T-helper 1 cell treated with Interleukin-12 subunit alpha and Interleukin-12 subunit beta and Interleukin-4 antibody, amounts not matched to agents 30 μg/mL and 1 μg/mL, for 36 hours (primary cell): ENCODE results near the gene INSL3.

Experiments
- H3K27ac Mint-ChIP-seq: one replicate; pipeline ENCODE4 v1.8.0; 2021; ENCODE audit warnings: mild to moderate bottlenecking, mixed read lengths
- H3K27me3 Mint-ChIP-seq: one replicate; pipeline ENCODE4 v1.8.0; 2021; ENCODE audit warnings: low read depth, mixed read lengths
- H3K36me3 Mint-ChIP-seq: one replicate; pipeline ENCODE4 v1.8.0; 2021; ENCODE audit warnings: low read depth, mixed read lengths
- H3K4me1 Mint-ChIP-seq: one replicate; pipeline ENCODE4 v1.8.0; 2021; ENCODE audit warnings: low read depth, mixed read lengths
- H3K4me3 Mint-ChIP-seq: one replicate; pipeline ENCODE4 v1.8.0; 2021; ENCODE audit warnings: mild to moderate bottlenecking, moderate library complexity, mixed read lengths
- H3K9me3 Mint-ChIP-seq: one replicate; pipeline ENCODE4 v1.8.0; 2021; ENCODE audit warnings: mixed read lengths

The INSL3 gene

GRCh38 chr19:17821190-17821589 is at the start of gene INSL3:
TSS of gene INSL3 (minus strand) at chr19:17821519. CDS start at chr19:17821506, 13 bp downstream.
- Mint-ChIP-seq H3K36me3 (peaks cover 12% of the 10 kb centered on the region), H3K4me1 (no peaks in the 10 kb centered on the region), H3K9me3 (no peaks in the 10 kb centered on the region), H3K27ac (no peak within 1 kb of the TSS), H3K4me3 (no peak within 1 kb of the TSS), H3K27me3 (no peaks in the 10 kb centered on the region)

GRCh38 chr19:17869114-17869608 is 47.8 kb upstream of the INSL3 start:
- H3K4me1 Mint-ChIP-seq: peaks cover 5% of the 10 kb centered on the region
- H3K27ac Mint-ChIP-seq: no peak overlapping the region
- H3K4me3 Mint-ChIP-seq: no peak overlapping the region
- H3K36me3 Mint-ChIP-seq: peaks cover 2% of the 10 kb centered on the region
- H3K9me3 Mint-ChIP-seq: no peaks in the 10 kb centered on the region
- H3K27me3 Mint-ChIP-seq: no peaks in the 10 kb centered on the region

GRCh38 chr19:17868669-17869068 is 47.4 kb upstream of the INSL3 start:
- no peaks in the 10 kb centered on the region for H3K9me3 Mint-ChIP-seq
- H3K27ac Mint-ChIP-seq: no peak overlapping the region
- no peak overlapping the region for H3K4me3 Mint-ChIP-seq
- peaks cover 5% of the 10 kb centered on the region for H3K4me1 Mint-ChIP-seq
- peaks cover 5% of the 10 kb centered on the region for H3K36me3 Mint-ChIP-seq
- no peaks in the 10 kb centered on the region for H3K27me3 Mint-ChIP-seq

GRCh38 chr19:17866964-17867486 is 45.7 kb upstream of the INSL3 start:
- Mint-ChIP-seq H3K4me1 (peaks cover 5% of the 10 kb centered on the region), H3K9me3 (no peaks in the 10 kb centered on the region), H3K27me3 (no peaks in the 10 kb centered on the region), H3K27ac (no peak overlapping the region), H3K36me3 (peaks cover 17% of the 10 kb centered on the region), H3K4me3 (no peak overlapping the region)

- Mint-ChIP-seq H3K27ac (peak overlapping the region; percentile 31), H3K4me1 (peaks cover 6% of the 10 kb centered on the region), H3K4me3 (no peak overlapping the region)
These were observed 45.1 kb upstream of the INSL3 start for GRCh38 chr19:17866312-17866963.

GRCh38 chr19:17865364-17866311 is 44.3 kb upstream of the INSL3 start:
- peak overlapping the region; percentile 31 for H3K27ac Mint-ChIP-seq
- H3K27me3 Mint-ChIP-seq: no peaks in the 10 kb centered on the region
- no peak overlapping the region for H3K4me3 Mint-ChIP-seq
- peaks cover 13% of the 10 kb centered on the region for H3K4me1 Mint-ChIP-seq
- H3K36me3 Mint-ChIP-seq: peaks cover 31% of the 10 kb centered on the region
- no peaks in the 10 kb centered on the region for H3K9me3 Mint-ChIP-seq

More at GRCh38 chr19:17866312-17866963, 45.1 kb upstream of the INSL3 start:
- Mint-ChIP-seq H3K36me3 (peaks cover 23% of the 10 kb centered on the region), H3K27me3 (no peaks in the 10 kb centered on the region), H3K9me3 (no peaks in the 10 kb centered on the region)

GRCh38 chr19:17863520-17864182 is 42.3 kb upstream of the INSL3 start:
- H3K4me1 Mint-ChIP-seq: peaks cover 17% of the 10 kb centered on the region
- H3K9me3 Mint-ChIP-seq: no peaks in the 10 kb centered on the region
- H3K36me3 Mint-ChIP-seq: peaks cover 40% of the 10 kb centered on the region
- no peaks in the 10 kb centered on the region for H3K27me3 Mint-ChIP-seq
- H3K4me3 Mint-ChIP-seq: no peak overlapping the region
- H3K27ac Mint-ChIP-seq: peak overlapping the region; percentile 41

- H3K9me3 Mint-ChIP-seq: no peaks in the 10 kb centered on the region
- H3K4me1 Mint-ChIP-seq: peaks cover 17% of the 10 kb centered on the region
- H3K27ac Mint-ChIP-seq: no peak overlapping the region
- H3K36me3 Mint-ChIP-seq: peaks cover 40% of the 10 kb centered on the region
- H3K4me3 Mint-ChIP-seq: peak overlapping the region; percentile 28
- no peaks in the 10 kb centered on the region for H3K27me3 Mint-ChIP-seq
These were observed 41.6 kb upstream of the INSL3 start for GRCh38 chr19:17862711-17863519.

- Mint-ChIP-seq H3K36me3 (peaks cover 40% of the 10 kb centered on the region), H3K9me3 (no peaks in the 10 kb centered on the region), H3K27me3 (no peaks in the 10 kb centered on the region), H3K4me1 (peaks cover 17% of the 10 kb centered on the region), H3K4me3 (peak overlapping the region; percentile 99), H3K27ac (peak overlapping the region; percentile 96)
These were observed 40.5 kb upstream of the INSL3 start for GRCh38 chr19:17861542-17862402.

- Mint-ChIP-seq H3K27ac (peak overlapping the region; percentile 96), H3K27me3 (no peaks in the 10 kb centered on the region), H3K36me3 (peaks cover 40% of the 10 kb centered on the region), H3K9me3 (no peaks in the 10 kb centered on the region), H3K4me3 (peak overlapping the region; percentile 99), H3K4me1 (peaks cover 17% of the 10 kb centered on the region)
These were observed 39.7 kb upstream of the INSL3 start for GRCh38 chr19:17860993-17861360.

GRCh38 chr19:17860331-17860992 is 39.1 kb upstream of the INSL3 start:
- peak overlapping the region; percentile 99 for H3K4me3 Mint-ChIP-seq
- H3K4me1 Mint-ChIP-seq: peaks cover 20% of the 10 kb centered on the region
- no peaks in the 10 kb centered on the region for H3K9me3 Mint-ChIP-seq
- H3K27ac Mint-ChIP-seq: peak overlapping the region; percentile 96
- no peaks in the 10 kb centered on the region for H3K27me3 Mint-ChIP-seq
- H3K36me3 Mint-ChIP-seq: peaks cover 40% of the 10 kb centered on the region

- Mint-ChIP-seq H3K36me3 (peaks cover 40% of the 10 kb centered on the region), H3K4me1 (peaks cover 23% of the 10 kb centered on the region), H3K4me3 (peak within 1 kb of the TSS; percentile 99), H3K27ac (peak within 1 kb of the TSS; percentile 96), H3K27me3 (no peaks in the 10 kb centered on the region), H3K9me3 (no peaks in the 10 kb centered on the region)
These were observed 38.4 kb upstream of the INSL3 start, which contains the start of gene RPL18A for GRCh38 chr19:17859533-17860330. TSS of gene RPL18A (plus strand) at chr19:17859910. CDS start at chr19:17859957, 47 bp downstream.
